Lower lobe of right lung (tissue), 2 donors: ENCODE measurements around the gene SYT7. TPM values are rescaled to one million over a fixed set of nuclear protein-coding genes. Genes with fewer than 3 reads are reported as not detected.

Source experiments
- ATAC-seq, 2 donors: fragments of 200-7000 bp; cut with Tn5 transposase; one replicate each; pipeline ENCODE4 v1.9.1; 2020 to 2022; ENCODE audit warnings: mild to moderate bottlenecking in 2 of 2, moderate library complexity in 2 of 2
- DNase-seq: peaks from one replicate; pipeline ENCODE4 v3.0.0-alpha.2; 2020
- H3K27ac ChIP-seq: fragments of 200-600 bp; one replicate; pipeline ENCODE4 v1.8.0; 2022
- H3K27me3 ChIP-seq: fragments of 200-600 bp; one replicate; pipeline ENCODE4 v1.8.0; 2022; ENCODE audit warnings: low read depth
- H3K36me3 ChIP-seq: fragments of 200-600 bp; one replicate; pipeline ENCODE4 v1.8.0; 2022; ENCODE audit warnings: mild to moderate bottlenecking
- H3K4me1 ChIP-seq: fragments of 200-600 bp; one replicate; pipeline ENCODE4 v1.8.0; 2022
- H3K4me3 ChIP-seq: fragments of 200-600 bp; one replicate; pipeline ENCODE4 v1.8.0; 2022; ENCODE audit warnings: mild to moderate bottlenecking
- H3K9me3 ChIP-seq: fragments of 200-600 bp; one replicate; pipeline ENCODE4 v1.8.0; 2022
- intact Hi-C: fragments of 100-400 bp; cut with DNase I; formaldehyde crosslinking; loops from one replicate; pipeline ENCODE4 v1.11.0; 2022
- total RNA-seq: library from RNA; stranded (reverse); fragmentation: NEBNext Ultra II Directional; extraction: Animal tissue kit (Norgen Biotek cat#: 25700); gene quantifications from one replicate; pipeline ENCODE4 v1.2.1, GENCODE V29; 2021
- TF ChIP-seq, protein P1 (sequence below): fragments of 200-600 bp; IDR thresholded peaks from one replicate; pipeline ENCODE4 v1.8.0; 2022; ENCODE audit warnings: antibody characterized with exemption, mild to moderate bottlenecking
- donor health status: DM: no; HTN: yes; CAD: no; lungs with severe emphysema.

Gene SYT7
- total RNA-seq, 1 donor from 2014 or later: 3.8 TPM

- intact Hi-C loops: no loop called here
- DNase-seq: no peak
- Histone ChIP-seq H3K27ac (no peak overlapping the region), H3K36me3 (no peaks in the 10 kb centered on the region), H3K27me3 (no peaks in the 10 kb centered on the region), H3K4me1 (peaks cover 9% of the 10 kb centered on the region), H3K9me3 (no peaks in the 10 kb centered on the region), H3K4me3 (no peak overlapping the region)
- TF ChIP-seq, protein P1, sequence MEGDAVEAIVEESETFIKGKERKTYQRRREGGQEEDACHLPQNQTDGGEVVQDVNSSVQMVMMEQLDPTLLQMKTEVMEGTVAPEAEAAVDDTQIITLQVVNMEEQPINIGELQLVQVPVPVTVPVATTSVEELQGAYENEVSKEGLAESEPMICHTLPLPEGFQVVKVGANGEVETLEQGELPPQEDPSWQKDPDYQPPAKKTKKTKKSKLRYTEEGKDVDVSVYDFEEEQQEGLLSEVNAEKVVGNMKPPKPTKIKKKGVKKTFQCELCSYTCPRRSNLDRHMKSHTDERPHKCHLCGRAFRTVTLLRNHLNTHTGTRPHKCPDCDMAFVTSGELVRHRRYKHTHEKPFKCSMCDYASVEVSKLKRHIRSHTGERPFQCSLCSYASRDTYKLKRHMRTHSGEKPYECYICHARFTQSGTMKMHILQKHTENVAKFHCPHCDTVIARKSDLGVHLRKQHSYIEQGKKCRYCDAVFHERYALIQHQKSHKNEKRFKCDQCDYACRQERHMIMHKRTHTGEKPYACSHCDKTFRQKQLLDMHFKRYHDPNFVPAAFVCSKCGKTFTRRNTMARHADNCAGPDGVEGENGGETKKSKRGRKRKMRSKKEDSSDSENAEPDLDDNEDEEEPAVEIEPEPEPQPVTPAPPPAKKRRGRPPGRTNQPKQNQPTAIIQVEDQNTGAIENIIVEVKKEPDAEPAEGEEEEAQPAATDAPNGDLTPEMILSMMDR: no peak
- ATAC-seq: no peak
These were observed 46.6 kb downstream of the SYT7 start for GRCh38 chr11:61534025-61534932.

DNA sequence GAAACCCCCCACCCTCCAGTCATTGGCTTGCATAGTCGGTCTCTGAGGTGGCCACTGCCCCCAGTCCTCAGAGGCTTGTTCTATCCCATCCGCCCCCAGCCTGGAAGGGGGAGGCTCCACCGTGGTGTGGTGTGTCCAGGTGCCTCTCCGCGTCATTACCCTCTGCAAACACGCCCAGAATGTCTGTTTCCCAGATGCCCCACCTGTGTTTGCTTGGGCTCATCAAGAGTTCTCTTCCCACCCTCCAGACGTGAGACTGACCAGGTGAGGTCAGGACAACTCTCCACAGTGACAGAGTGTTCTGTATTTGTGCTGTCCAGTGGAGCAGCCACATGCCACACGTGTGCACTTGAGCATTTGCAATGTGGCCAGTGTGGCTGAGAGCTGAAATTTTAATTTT lies 47.5 kb downstream of the SYT7 start:
- peaks cover 9% of the 10 kb centered on the region for H3K4me1 ChIP-seq
- no peak overlapping the region for H3K27ac ChIP-seq
- TF ChIP-seq, protein P1: no peak
- no peak overlapping the region for H3K4me3 ChIP-seq
- DNase-seq (peak; percentile 57), ATAC-seq (peak; percentile 62 to 64)
- intact Hi-C loops: no loop called here
- H3K36me3 ChIP-seq: no peaks in the 10 kb centered on the region
- H3K9me3 ChIP-seq: no peaks in the 10 kb centered on the region
- no peaks in the 10 kb centered on the region for H3K27me3 ChIP-seq

- DNase-seq (no peak), ATAC-seq (no peak)
- intact Hi-C loops: no loop called here
- Histone ChIP-seq H3K27ac (no peak overlapping the region), H3K36me3 (no peaks in the 10 kb centered on the region), H3K4me1 (peaks cover 9% of the 10 kb centered on the region), H3K9me3 (no peaks in the 10 kb centered on the region), H3K27me3 (no peaks in the 10 kb centered on the region), H3K4me3 (no peak overlapping the region)
- TF ChIP-seq, protein P1: no peak
These were observed 47.9 kb downstream of the SYT7 start for GRCh38 chr11:61533039-61533375.

DNA sequence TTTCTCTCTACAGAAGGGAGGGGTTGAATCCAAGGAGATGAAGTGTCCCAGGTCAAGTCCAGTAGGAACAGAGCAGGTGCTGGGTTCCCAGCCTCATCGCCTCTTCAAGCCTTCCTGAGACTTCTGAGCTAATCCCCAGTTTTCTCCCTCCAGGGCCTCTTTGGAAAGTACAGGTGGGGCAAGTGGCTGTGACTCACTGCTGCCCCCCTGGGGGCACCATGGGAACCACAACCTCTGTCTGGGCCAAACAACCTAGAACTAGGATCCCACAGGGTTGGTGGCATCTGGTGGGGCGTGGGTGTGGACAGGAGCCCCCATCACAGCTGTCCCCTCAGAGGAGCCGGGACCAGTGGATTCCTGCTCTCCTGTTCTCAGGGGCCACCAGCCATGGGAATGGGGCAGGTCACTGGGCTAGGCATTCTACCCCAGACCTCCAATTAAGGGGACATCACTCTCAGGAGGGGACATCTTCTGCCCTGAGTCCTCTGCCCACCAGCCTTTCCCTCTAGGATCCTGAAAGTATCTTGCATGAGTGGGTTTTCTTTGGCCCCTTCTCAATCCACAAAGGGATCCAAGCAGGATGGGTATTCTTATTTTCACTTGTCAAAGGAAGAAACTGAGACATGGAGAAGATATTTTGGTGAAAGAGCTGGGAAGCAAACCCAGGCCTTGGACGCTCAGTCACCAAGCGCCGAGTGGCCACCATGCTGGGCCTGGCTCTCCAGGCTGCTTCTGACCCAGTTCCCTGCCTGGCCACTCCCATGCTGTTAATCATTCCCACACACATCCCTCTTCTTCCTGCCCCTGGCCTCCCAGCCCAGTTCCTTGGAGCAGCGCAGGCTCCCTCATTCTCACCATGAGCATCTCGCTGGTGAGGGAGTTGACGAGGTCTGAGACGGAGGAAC lies 48.5 kb downstream of the SYT7 start:
- H3K4me1 ChIP-seq: peaks cover 9% of the 10 kb centered on the region
- H3K27ac ChIP-seq: no peak overlapping the region
- H3K36me3 ChIP-seq: no peaks in the 10 kb centered on the region
- TF ChIP-seq, protein P1: peak; percentile 80
- ATAC-seq (peak; percentile 29 to 51), DNase-seq (no peak)
- no peaks in the 10 kb centered on the region for H3K27me3 ChIP-seq
- no peaks in the 10 kb centered on the region for H3K9me3 ChIP-seq
- H3K4me3 ChIP-seq: no peak overlapping the region
- intact Hi-C loops: no loop called here

GRCh38 chr11:61531044-61531443 lies 49.8 kb downstream of the SYT7 start:
- no peak for ATAC-seq
- Histone ChIP-seq H3K4me1 (peaks cover 9% of the 10 kb centered on the region), H3K27me3 (no peaks in the 10 kb centered on the region), H3K4me3 (no peak overlapping the region), H3K27ac (no peak overlapping the region), H3K36me3 (no peaks in the 10 kb centered on the region), H3K9me3 (no peaks in the 10 kb centered on the region)
- intact Hi-C loops: no loop called here
- no peak for DNase-seq
- TF ChIP-seq, protein P1: no peak
